Measurements from ENCODE around the gene GTF2F1.
"Not testable (repeated sequence)": the region's sequence is repeated elsewhere in the genome, so short reads cannot be mapped to it uniquely, and the experiment has no call there.

Gene GTF2F1

GRCh38 chr19:6355321-6356040, 37.5 kb downstream of the GTF2F1 start:
- not testable (repeated sequence) for DNase-seq (ENCODE audit: low read depth)

GRCh38 chr19:6354098-6354674, 38.8 kb downstream of the GTF2F1 start:
- no peak for DNase-seq (ENCODE audit: low read depth)

GRCh38 chr19:6352381-6353165, 40.4 kb downstream of the GTF2F1 start:
- DNase-seq (ENCODE audit: low read depth) = no peak

GRCh38 chr19:6350688-6351087, 42.3 kb downstream of the GTF2F1 start:
- no peak for DNase-seq (ENCODE audit: low read depth)

- not testable (repeated sequence) for DNase-seq (ENCODE audit: low read depth)
These were observed 43.7 kb downstream of the GTF2F1 start for GRCh38 chr19:6349271-6349670.

- DNase-seq (ENCODE audit: low read depth) = no peak
These were observed 49.5 kb downstream of the GTF2F1 start for GRCh38 chr19:6343462-6343861.

- no peak for DNase-seq (ENCODE audit: low read depth)
These were observed 52.3 kb downstream of the GTF2F1 start for GRCh38 chr19:6340493-6341201.

GRCh38 chr19:6334490-6335285, 58.3 kb downstream of the GTF2F1 start:
- no peak for DNase-seq (ENCODE audit: low read depth)

GRCh38 chr19:6333439-6333838, 59.5 kb downstream of the GTF2F1 start, which contains the start of gene ACER1:
Gene ACER1 (minus strand): TSS chr19:6333612. CDS start chr19:6333551, 61 bp downstream.
- no peak for DNase-seq (ENCODE audit: low read depth)
